PC-3 (cell line): ENCODE results near the gene CELF5. TPM values are rescaled to one million over a fixed set of nuclear protein-coding genes. Genes with fewer than 3 reads are reported as not detected.
"Not testable (repeated sequence)": the region's sequence is repeated elsewhere in the genome, so short reads cannot be mapped to it uniquely, and the experiment has no call there.

Source experiments
- ATAC-seq: fragments of 200-7000 bp; cut with Tn5 transposase; 2 replicates; pipeline ENCODE4 v1.9.1; 2020; ENCODE audit warnings: mild to moderate bottlenecking, moderate library complexity
- BruUV-seq: library from RNA; stranded (reverse); fragments of 400-500 nt; replicated peaks from 2 replicates; lab custom pipeline; 2021; lab: Mats Ljungman, UMichigan
- CTCF ChIA-PET: fragments of 300-600 bp; sonication (Branson Sonifier 250); formaldehyde crosslinking; loops from one replicate; lab custom pipeline; 2022; ENCODE audit warnings: antibody characterized with exemption; lab: Charles Lee
- POLR2A ChIA-PET: fragments of 300-600 bp; sonication (Branson Sonifier 250); formaldehyde crosslinking; loops from one replicate; lab custom pipeline; 2022; ENCODE audit warnings: antibody characterized with exemption; ENCODE audit not compliant: unreplicated experiment; lab: Charles Lee
- DNase-seq: peaks from one replicate; pipeline ENCODE4 v3.0.0-alpha.2; 2015
- H2AFZ ChIP-seq: fragments of 300-600 bp; sonication (generic); 2 replicates; pipeline ENCODE4 v1.6.0; 2016; ENCODE audit warnings: antibody characterized with exemption, low read length
- H3F3A ChIP-seq: fragments of 300-600 bp; sonication (generic); one replicate; pipeline ENCODE4 v1.6.0; 2017; ENCODE audit warnings: antibody characterized with exemption, low read length, control low read depth, mild to moderate bottlenecking; ENCODE audit not compliant: unreplicated experiment
- H3K27ac ChIP-seq: fragments of 300-600 bp; sonication (generic); 2 replicates; pipeline ENCODE4 v1.5.1; 2016; ENCODE audit warnings: mild to moderate bottlenecking, low read length
- H3K27me3 ChIP-seq: fragments of 300-600 bp; sonication (generic); 2 replicates; pipeline ENCODE4 v1.6.1; 2016; ENCODE audit warnings: low read length, mixed read lengths
- H3K36me3 ChIP-seq: fragments of 300-600 bp; sonication (generic); 2 replicates; pipeline ENCODE4 v1.6.1; 2016; ENCODE audit warnings: low read depth, mixed run types, low read length, mixed read lengths
- H3K4me1 ChIP-seq: fragments of 300-600 bp; sonication (generic); 2 replicates; pipeline ENCODE4 v1.5.1; 2016; ENCODE audit warnings: low read length; ENCODE audit not compliant: insufficient read depth
- H3K4me2 ChIP-seq: fragments of 300-600 bp; sonication (generic); 2 replicates; pipeline ENCODE4 v1.6.0; 2016; ENCODE audit warnings: low read length
- H3K4me3 ChIP-seq: fragments of 300-600 bp; sonication (generic); 2 replicates; pipeline ENCODE4 v1.5.1; 2016; ENCODE audit warnings: mild to moderate bottlenecking, low read length, mixed read lengths
- H3K79me2 ChIP-seq: fragments of 300-600 bp; sonication (generic); 2 replicates; pipeline ENCODE4 v1.6.1; 2017; ENCODE audit warnings: low read length, mixed read lengths
- H3K9ac ChIP-seq: fragments of 300-600 bp; sonication (generic); 2 replicates; pipeline ENCODE4 v1.6.0; 2016; ENCODE audit warnings: mild to moderate bottlenecking, low read length
- H3K9me2 ChIP-seq: fragments of 300-600 bp; sonication (generic); replicated peaks from 2 replicates; pipeline ENCODE4 v1.6.1; 2016; ENCODE audit warnings: mixed run types, low read length, mixed read lengths
- H3K9me3 ChIP-seq: fragments of 300-600 bp; sonication (generic); 2 replicates; pipeline ENCODE4 v1.6.1; 2016; ENCODE audit warnings: low read length, mixed read lengths
- H4K20me1 ChIP-seq: fragments of 300-600 bp; sonication (generic); 2 replicates; pipeline ENCODE4 v1.6.1; 2016; ENCODE audit warnings: low read length, mixed read lengths
- EZH2 ChIP-seq: fragments of 300-600 bp; sonication (generic); IDR thresholded peaks from one replicate; pipeline ENCODE4 v1.6.1; 2017; ENCODE audit warnings: antibody characterized with exemption, mild to moderate bottlenecking, low read length; ENCODE audit not compliant: unreplicated experiment
- EZH2phosphoT487 ChIP-seq: fragments of 300-600 bp; sonication (generic); IDR thresholded peaks from 2 replicates; pipeline ENCODE4 v1.6.1; 2018; ENCODE audit warnings: mild to moderate bottlenecking, antibody characterized with exemption, low read length, borderline replicate concordance
- intact Hi-C: fragments of 100-400 bp; cut with micrococcal nuclease; formaldehyde crosslinking; loops from 2 replicates; pipeline ENCODE4 v1.9.0; 2023
- total RNA-seq: library from RNA; depleted of rRNA; stranded (reverse); fragments of >200 nt; gene quantifications from 2 replicates; pipeline ENCODE4 v1.2.3, GENCODE V29; 2014
- TF ChIP-seq, protein P1 (sequence below): fragments of 300-600 bp; sonication (generic); conservative IDR thresholded peaks from 2 replicates; pipeline ENCODE4 v1.5.1; 2017; ENCODE audit warnings: antibody characterized with exemption, low read depth, mild to moderate bottlenecking, low read length

CELF5 gene
- total RNA-seq, 1 experiment from 2014 or later = 0.44 TPM

DNA sequence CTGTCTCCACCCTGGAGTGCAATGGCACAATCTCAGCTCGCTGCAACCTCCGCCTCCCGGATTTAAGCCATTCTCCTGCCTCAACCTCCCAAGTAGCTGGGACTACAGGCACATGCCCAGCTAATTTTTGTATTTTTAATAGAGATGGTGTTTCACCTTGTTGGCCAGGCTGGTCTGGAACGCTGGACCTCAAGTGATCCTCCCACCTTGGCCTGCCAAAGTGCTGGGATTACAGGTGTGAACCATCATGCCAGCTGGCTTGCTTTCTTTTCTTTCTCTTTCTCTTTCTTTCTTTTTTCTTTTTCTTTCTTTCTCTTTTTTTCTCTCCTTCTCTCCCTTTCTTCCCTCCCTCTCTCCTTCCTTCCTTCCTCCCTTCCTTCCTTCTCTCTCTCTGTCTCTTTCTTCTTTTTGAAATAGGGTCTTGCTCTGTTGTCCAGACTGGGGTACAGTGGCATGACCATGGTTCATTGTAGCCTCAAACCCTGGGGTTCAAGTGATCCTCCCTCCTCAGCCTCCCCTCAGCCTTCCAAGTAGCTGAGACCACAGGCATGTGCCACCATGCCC, 108.6 kb downstream of the CELF5 start:
- H3K9ac ChIP-seq = no peak overlapping the region
- H3K36me3 ChIP-seq = no peaks in the 10 kb centered on the region
- no peaks in the 10 kb centered on the region for H4K20me1 ChIP-seq
- no peak overlapping the region for H3K4me2 ChIP-seq
- H3K9me3 ChIP-seq = no peaks in the 10 kb centered on the region
- ChIA-PET POLR2A (no interaction called here), CTCF (no interaction called here)
- DNase-seq = no peak
- H3K79me2 ChIP-seq = no peaks in the 10 kb centered on the region
- TF ChIP-seq, protein P1, sequence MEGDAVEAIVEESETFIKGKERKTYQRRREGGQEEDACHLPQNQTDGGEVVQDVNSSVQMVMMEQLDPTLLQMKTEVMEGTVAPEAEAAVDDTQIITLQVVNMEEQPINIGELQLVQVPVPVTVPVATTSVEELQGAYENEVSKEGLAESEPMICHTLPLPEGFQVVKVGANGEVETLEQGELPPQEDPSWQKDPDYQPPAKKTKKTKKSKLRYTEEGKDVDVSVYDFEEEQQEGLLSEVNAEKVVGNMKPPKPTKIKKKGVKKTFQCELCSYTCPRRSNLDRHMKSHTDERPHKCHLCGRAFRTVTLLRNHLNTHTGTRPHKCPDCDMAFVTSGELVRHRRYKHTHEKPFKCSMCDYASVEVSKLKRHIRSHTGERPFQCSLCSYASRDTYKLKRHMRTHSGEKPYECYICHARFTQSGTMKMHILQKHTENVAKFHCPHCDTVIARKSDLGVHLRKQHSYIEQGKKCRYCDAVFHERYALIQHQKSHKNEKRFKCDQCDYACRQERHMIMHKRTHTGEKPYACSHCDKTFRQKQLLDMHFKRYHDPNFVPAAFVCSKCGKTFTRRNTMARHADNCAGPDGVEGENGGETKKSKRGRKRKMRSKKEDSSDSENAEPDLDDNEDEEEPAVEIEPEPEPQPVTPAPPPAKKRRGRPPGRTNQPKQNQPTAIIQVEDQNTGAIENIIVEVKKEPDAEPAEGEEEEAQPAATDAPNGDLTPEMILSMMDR = no peak
- no peak for TF ChIP-seq EZH2phosphoT487
- TF ChIP-seq EZH2 = no peak
- BruUV-seq = no TSS peak
- intact Hi-C loops = no loop called here
- no peak overlapping the region for H3K4me3 ChIP-seq
- ATAC-seq = no peak
- no peak overlapping the region for H2AFZ ChIP-seq
- no peaks in the 10 kb centered on the region for H3K9me2 ChIP-seq
- no peaks in the 10 kb centered on the region for H3F3A ChIP-seq
- H3K27me3 ChIP-seq = no peaks in the 10 kb centered on the region
- peaks cover 14% of the 10 kb centered on the region for H3K4me1 ChIP-seq
- no peak overlapping the region for H3K27ac ChIP-seq

DNA sequence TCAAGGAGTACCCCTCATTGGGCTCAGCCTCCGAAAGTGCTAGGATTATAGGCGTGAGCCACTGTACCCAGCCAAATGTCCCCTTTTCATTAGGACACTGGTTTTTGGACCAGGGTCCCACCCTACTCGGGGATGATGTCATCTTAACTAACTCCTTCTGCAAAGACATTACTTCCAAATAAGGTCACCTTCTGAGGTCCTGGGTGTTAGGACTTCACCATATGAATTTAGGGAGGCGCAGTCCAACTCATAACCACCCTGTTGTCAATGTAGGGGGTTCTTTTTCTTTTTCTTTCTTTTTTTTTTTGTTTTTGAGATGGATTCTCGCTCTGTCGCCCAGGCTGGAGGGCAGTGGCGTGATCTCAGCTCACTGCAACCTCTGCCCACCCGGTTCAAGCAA, 109.2 kb downstream of the CELF5 start:
- POLR2A ChIA-PET = no interaction called here
- DNase-seq = no peak
- Histone ChIP-seq H3K9ac (no peak overlapping the region), H3K9me3 (no peaks in the 10 kb centered on the region), H3K4me1 (peaks cover 14% of the 10 kb centered on the region), H3K79me2 (no peaks in the 10 kb centered on the region), H3K4me3 (no peak overlapping the region), H3F3A (no peaks in the 10 kb centered on the region), H4K20me1 (no peaks in the 10 kb centered on the region), H2AFZ (no peak overlapping the region), H3K36me3 (no peaks in the 10 kb centered on the region), H3K4me2 (no peak overlapping the region), H3K9me2 (no peaks in the 10 kb centered on the region), H3K27ac (no peak overlapping the region), H3K27me3 (no peaks in the 10 kb centered on the region)
- BruUV-seq = no TSS peak
- ATAC-seq = no peak
- intact Hi-C loops = no loop called here
- CTCF ChIA-PET = no interaction called here
- TF ChIP-seq, protein P1 = no peak
- TF ChIP-seq EZH2 (no peak), EZH2phosphoT487 (no peak)

DNA sequence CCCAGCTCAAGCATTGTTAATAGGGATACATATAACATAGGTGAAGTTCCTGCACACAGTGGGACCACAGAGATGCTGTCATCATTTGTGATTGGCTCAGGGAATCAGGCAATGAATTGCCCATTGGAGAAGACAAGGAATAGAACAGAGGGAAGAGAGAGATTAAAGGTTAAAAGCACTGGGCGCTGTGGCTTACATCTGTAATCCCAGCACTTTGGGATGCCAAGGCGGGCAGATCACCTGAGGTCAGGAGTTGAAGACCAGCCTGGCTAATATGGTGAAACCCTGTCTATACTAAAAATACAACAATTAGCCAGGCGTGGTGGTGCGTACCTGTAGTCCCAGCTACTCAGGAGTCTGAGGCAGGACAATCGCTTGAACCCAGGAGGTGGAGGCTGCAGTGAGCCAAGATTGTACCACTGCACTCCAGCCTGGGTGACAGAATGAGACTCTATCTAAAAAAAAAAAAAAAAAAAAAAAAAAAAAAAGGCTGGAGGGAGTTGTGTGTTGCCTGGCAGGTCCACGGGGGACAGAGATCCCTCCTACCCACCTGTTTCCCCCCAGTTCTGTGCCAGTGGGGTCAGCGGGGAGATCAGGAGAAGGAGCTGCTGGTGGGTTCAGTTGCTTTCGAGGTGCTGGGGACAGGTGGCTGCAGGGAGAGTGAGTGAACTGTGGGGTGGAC, 110.4 kb downstream of the CELF5 start:
- DNase-seq, ATAC-seq, H3K4me3 ChIP-seq, H3K4me2 ChIP-seq, BruUV-seq, H2AFZ ChIP-seq, H3K9me3 ChIP-seq, H3F3A ChIP-seq, H3K27me3 ChIP-seq, H3K27ac ChIP-seq, H3K36me3 ChIP-seq, intact Hi-C loops, POLR2A ChIA-PET, H4K20me1 ChIP-seq, H3K9ac ChIP-seq, CTCF ChIA-PET, H3K79me2 ChIP-seq, H3K9me2 ChIP-seq: not testable (repeated sequence)
- peaks cover 14% of the 10 kb centered on the region for H3K4me1 ChIP-seq
